ENCODE measurements around the gene NELL2.
"Not testable (repeated sequence)": the region's sequence is repeated elsewhere in the genome, so short reads cannot be mapped to it uniquely, and the experiment has no call there.

NELL2 gene

DNA sequence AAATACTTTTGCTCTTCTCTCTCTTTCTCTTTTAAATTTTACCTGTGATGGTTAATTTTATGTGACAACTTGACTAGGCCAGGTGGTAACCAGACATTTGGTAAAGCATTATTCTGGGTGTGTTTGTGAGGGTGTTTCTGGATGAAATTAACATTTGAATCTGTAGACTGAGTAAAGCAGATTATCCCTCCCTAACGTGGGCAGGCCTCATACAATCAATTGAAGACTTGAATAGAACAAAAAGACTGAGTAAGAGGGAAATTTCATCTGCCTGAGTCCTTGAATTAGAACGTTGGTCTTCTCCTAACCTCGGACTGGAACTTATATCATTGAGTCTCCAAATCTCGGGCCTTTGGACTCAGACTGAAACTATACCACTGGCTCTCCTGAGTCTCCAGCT lies 182.1 kb downstream of the NELL2 start:
- Histone ChIP-seq H3K4me3 (ENCODE audit: low read length) (no peak overlapping the region), H3K9me3 (ENCODE audit: control insufficient read depth, insufficient read depth, low read length) (no peaks in the 10 kb centered on the region), H3K4me2 (ENCODE audit: low read length) (no peak overlapping the region), H3K27ac (ENCODE audit: low read depth, low read length) (no peak overlapping the region), H3K27me3 (ENCODE audit: control insufficient read depth, low read length) (no peaks in the 10 kb centered on the region), H3K9me2 (replicated peaks; ENCODE audit: control insufficient read depth, low read length) (no peaks in the 10 kb centered on the region), H3F3A (ENCODE audit: control insufficient read depth, insufficient read depth) (no peaks in the 10 kb centered on the region), H3K4me1 (ENCODE audit: control insufficient read depth, low read length) (no peaks in the 10 kb centered on the region), H3K36me3 (ENCODE audit: control insufficient read depth, low read length) (no peaks in the 10 kb centered on the region), H4K20me1 (ENCODE audit: control insufficient read depth, insufficient read depth, low read depth, low read length) (no peaks in the 10 kb centered on the region), H3K79me2 (ENCODE audit: control insufficient read depth, low read length) (no peaks in the 10 kb centered on the region)
- TF ChIP-seq CTCF (IDR thresholded peaks at IDR 0.05; ENCODE audit: low read depth, low read length, poor library complexity, severe bottlenecking) (no peak), EZH2phosphoT487 (IDR thresholded peaks at IDR 0.05; ENCODE audit: borderline replicate concordance, low read length) (no peak)

DNA sequence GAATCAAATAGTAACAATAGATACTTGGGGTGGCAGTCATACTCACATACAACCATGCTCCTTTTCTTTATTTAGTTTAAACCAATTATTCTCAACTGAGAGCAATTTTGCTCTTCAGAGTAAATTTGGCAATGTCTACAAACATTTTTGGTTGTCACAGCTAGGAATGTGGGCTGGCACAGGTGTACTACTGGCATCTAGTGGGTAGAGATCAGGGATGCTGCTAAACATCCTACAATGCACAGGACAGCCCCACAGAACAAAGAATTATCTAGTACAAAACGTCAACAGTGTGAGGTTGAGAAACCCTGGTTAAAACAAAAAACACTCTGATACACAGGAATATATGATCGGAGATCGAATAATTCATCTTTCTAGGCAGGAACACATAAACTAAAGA lies 186.5 kb downstream of the NELL2 start:
- no peaks in the 10 kb centered on the region for H3K9me3 ChIP-seq (ENCODE audit: control insufficient read depth, insufficient read depth, low read length)
- TF ChIP-seq CTCF (IDR thresholded peaks at IDR 0.05; ENCODE audit: low read depth, low read length, poor library complexity, severe bottlenecking) (no peak), EZH2phosphoT487 (IDR thresholded peaks at IDR 0.05; ENCODE audit: borderline replicate concordance, low read length) (no peak)
- no peaks in the 10 kb centered on the region for H3K27me3 ChIP-seq (ENCODE audit: control insufficient read depth, low read length)
- no peak overlapping the region for H3K4me3 ChIP-seq (ENCODE audit: low read length)
- H3K36me3 ChIP-seq (ENCODE audit: control insufficient read depth, low read length): no peaks in the 10 kb centered on the region
- H3K27ac ChIP-seq (ENCODE audit: low read depth, low read length): no peak overlapping the region
- no peaks in the 10 kb centered on the region for H3F3A ChIP-seq (ENCODE audit: control insufficient read depth, insufficient read depth)
- H3K79me2 ChIP-seq (ENCODE audit: control insufficient read depth, low read length): no peaks in the 10 kb centered on the region
- no peak overlapping the region for H3K4me2 ChIP-seq (ENCODE audit: low read length)
- no peaks in the 10 kb centered on the region for H3K4me1 ChIP-seq (ENCODE audit: control insufficient read depth, low read length)
- H3K9me2 ChIP-seq (replicated peaks; ENCODE audit: control insufficient read depth, low read length): no peaks in the 10 kb centered on the region
- H4K20me1 ChIP-seq (ENCODE audit: control insufficient read depth, insufficient read depth, low read depth, low read length): no peaks in the 10 kb centered on the region

GRCh38 chr12:44686821-44687432 lies 189.2 kb downstream of the NELL2 start:
- not testable (repeated sequence) for H3K4me1 ChIP-seq (ENCODE audit: control insufficient read depth, low read length); H3K4me3 ChIP-seq (ENCODE audit: low read length)

GRCh38 chr12:44677724-44678123 lies 198.4 kb downstream of the NELL2 start:
- Histone ChIP-seq H3K4me2 (ENCODE audit: low read length) (no peak overlapping the region), H3K79me2 (ENCODE audit: control insufficient read depth, low read length) (no peaks in the 10 kb centered on the region), H3K4me3 (ENCODE audit: low read length) (no peak overlapping the region), H3K9me3 (ENCODE audit: control insufficient read depth, insufficient read depth, low read length) (no peaks in the 10 kb centered on the region), H3F3A (ENCODE audit: control insufficient read depth, insufficient read depth) (no peaks in the 10 kb centered on the region), H3K27ac (ENCODE audit: low read depth, low read length) (no peak overlapping the region), H4K20me1 (ENCODE audit: control insufficient read depth, insufficient read depth, low read depth, low read length) (no peaks in the 10 kb centered on the region), H3K4me1 (ENCODE audit: control insufficient read depth, low read length) (0 out of 2 replicates have a peak, but pooled peaks cover 9% of the 10 kb centered on the region), H3K36me3 (ENCODE audit: control insufficient read depth, low read length) (no peaks in the 10 kb centered on the region), H3K27me3 (ENCODE audit: control insufficient read depth, low read length) (no peaks in the 10 kb centered on the region), H3K9me2 (replicated peaks; ENCODE audit: control insufficient read depth, low read length) (no peaks in the 10 kb centered on the region)
- TF ChIP-seq EZH2phosphoT487 (IDR thresholded peaks at IDR 0.05; ENCODE audit: borderline replicate concordance, low read length) (no peak), CTCF (IDR thresholded peaks at IDR 0.05; ENCODE audit: low read depth, low read length, poor library complexity, severe bottlenecking) (no peak)

More at GRCh38 chr12:44686821-44687432, 189.2 kb downstream of the NELL2 start:
- not testable (repeated sequence) for H3K36me3 ChIP-seq (ENCODE audit: control insufficient read depth, low read length); H3K9me2 ChIP-seq (replicated peaks; ENCODE audit: control insufficient read depth, low read length); H3K79me2 ChIP-seq (ENCODE audit: control insufficient read depth, low read length); H4K20me1 ChIP-seq (ENCODE audit: control insufficient read depth, insufficient read depth, low read depth, low read length); H3K4me2 ChIP-seq (ENCODE audit: low read length); H3F3A ChIP-seq (ENCODE audit: control insufficient read depth, insufficient read depth); H3K27ac ChIP-seq (ENCODE audit: low read depth, low read length); H3K9me3 ChIP-seq (ENCODE audit: control insufficient read depth, insufficient read depth, low read length); H3K27me3 ChIP-seq (ENCODE audit: control insufficient read depth, low read length)

All from DOHH2 (cell line).